Stomach (tissue), 4 donors: ENCODE data around the gene MEN1.

Source experiments
- POLR2A ChIP-seq, 4 donors: fragments of 450-650 bp; IDR thresholded peaks; one replicate each; pipeline ENCODE4 v1.6.1; 2016; ENCODE audit warnings: antibody characterized with exemption in 4 of 4, control low read depth in 2 of 4, mild to moderate bottlenecking in 1 of 4, moderate library complexity in 1 of 4
- TF ChIP-seq, protein P1 (sequence below), 7 experiments: fragments of 450-650 bp in 4 of 7; fragments of 200-600 bp in 3 of 7; sonication (generic) in 3 of 7; IDR thresholded peaks; one replicate each; pipeline ENCODE4 v1.5.1; 2016 to 2019; ENCODE audit warnings: antibody characterized with exemption in 7 of 7, control low read depth in 2 of 7, mild to moderate bottlenecking in 1 of 7

DNA sequence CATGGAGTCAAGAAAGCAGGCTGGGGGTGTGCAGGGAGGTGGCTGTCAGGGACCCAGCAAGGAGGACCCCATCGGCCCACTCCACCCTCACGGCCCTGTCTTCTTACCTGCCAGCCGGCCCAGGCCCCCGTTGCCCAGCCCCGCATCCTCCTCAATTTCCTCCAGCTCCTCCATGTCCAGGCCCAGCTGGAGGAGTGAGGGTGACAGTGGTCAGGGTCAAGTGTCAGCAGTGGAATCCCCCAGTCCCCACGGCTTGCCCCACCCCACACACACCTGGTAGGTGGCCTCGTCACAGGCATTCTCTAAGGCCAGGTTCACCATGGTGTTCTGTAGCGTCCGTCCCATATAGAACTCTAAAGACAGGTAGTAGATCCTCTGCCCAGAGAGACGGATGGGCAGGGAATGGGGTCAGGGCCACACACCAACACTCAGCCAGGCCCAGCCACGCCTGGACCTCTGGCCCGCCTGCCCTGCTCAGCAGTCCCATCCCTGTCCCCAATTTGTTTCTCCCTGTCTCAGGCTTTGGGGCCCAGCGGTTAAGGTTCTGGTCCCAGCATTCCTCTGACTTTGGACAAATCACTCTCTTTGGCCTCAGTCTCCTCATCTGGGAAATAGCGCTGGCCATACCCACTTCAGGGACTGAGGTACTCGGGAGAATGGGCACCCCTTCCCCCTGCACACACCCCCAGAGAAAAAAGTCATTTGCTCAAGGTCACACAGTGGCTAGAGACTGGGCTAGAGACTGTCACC lies 51.8 kb downstream of the MEN1 start:
- no peak for TF ChIP-seq POLR2A (IDR thresholded peaks at IDR 0.05)
- TF ChIP-seq, protein P1, sequence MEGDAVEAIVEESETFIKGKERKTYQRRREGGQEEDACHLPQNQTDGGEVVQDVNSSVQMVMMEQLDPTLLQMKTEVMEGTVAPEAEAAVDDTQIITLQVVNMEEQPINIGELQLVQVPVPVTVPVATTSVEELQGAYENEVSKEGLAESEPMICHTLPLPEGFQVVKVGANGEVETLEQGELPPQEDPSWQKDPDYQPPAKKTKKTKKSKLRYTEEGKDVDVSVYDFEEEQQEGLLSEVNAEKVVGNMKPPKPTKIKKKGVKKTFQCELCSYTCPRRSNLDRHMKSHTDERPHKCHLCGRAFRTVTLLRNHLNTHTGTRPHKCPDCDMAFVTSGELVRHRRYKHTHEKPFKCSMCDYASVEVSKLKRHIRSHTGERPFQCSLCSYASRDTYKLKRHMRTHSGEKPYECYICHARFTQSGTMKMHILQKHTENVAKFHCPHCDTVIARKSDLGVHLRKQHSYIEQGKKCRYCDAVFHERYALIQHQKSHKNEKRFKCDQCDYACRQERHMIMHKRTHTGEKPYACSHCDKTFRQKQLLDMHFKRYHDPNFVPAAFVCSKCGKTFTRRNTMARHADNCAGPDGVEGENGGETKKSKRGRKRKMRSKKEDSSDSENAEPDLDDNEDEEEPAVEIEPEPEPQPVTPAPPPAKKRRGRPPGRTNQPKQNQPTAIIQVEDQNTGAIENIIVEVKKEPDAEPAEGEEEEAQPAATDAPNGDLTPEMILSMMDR (IDR thresholded peaks at IDR 0.05) = no peak
